Fibroblast of mammary gland (primary cell): ENCODE results near the gene OR2AT4.
"Not testable (repeated sequence)": the region's sequence is repeated elsewhere in the genome, so short reads cannot be mapped to it uniquely, and the experiment has no call there.

ENCODE experiments used
- DNase-seq: peaks from one replicate; pipeline ENCODE4 v3.0.0-alpha.2; 2010; ENCODE audit warnings: low read depth
- H3K4me3 ChIP-seq: 2 replicates; pipeline ENCODE4 v1.5.1; 2011; ENCODE audit warnings: low read depth, mild to moderate bottlenecking, low read length, moderate library complexity; ENCODE audit not compliant: control insufficient read depth
- TF ChIP-seq, protein P1 (sequence below): conservative IDR thresholded peaks from 2 replicates; pipeline ENCODE4 v1.5.1; 2011; ENCODE audit warnings: low read depth, low read length, inconsistent platforms; ENCODE audit not compliant: control insufficient read depth, insufficient read depth

OR2AT4 gene

DNA sequence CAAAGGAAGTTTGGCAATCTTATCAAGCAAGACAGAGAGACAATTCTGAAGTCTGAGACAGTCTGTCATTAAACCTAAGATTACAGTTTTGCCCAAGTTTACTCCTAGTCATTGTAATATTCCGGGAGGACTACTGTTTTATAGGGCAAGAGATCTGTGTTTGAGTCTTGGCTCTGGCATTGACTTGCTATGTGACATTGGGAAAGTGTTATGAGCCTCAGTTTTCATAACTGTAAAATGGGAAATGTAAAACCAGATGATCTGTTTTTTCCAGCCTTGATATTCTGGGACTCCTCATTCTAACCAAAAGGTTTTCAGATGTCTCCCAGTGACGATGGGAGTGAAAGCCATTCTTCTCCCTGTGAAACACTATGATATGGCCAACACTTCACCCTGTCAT is 29.9 kb upstream of the OR2AT4 start:
- TF ChIP-seq, protein P1, sequence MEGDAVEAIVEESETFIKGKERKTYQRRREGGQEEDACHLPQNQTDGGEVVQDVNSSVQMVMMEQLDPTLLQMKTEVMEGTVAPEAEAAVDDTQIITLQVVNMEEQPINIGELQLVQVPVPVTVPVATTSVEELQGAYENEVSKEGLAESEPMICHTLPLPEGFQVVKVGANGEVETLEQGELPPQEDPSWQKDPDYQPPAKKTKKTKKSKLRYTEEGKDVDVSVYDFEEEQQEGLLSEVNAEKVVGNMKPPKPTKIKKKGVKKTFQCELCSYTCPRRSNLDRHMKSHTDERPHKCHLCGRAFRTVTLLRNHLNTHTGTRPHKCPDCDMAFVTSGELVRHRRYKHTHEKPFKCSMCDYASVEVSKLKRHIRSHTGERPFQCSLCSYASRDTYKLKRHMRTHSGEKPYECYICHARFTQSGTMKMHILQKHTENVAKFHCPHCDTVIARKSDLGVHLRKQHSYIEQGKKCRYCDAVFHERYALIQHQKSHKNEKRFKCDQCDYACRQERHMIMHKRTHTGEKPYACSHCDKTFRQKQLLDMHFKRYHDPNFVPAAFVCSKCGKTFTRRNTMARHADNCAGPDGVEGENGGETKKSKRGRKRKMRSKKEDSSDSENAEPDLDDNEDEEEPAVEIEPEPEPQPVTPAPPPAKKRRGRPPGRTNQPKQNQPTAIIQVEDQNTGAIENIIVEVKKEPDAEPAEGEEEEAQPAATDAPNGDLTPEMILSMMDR: no peak
- no peak overlapping the region for H3K4me3 ChIP-seq
- no peak for DNase-seq

DNA sequence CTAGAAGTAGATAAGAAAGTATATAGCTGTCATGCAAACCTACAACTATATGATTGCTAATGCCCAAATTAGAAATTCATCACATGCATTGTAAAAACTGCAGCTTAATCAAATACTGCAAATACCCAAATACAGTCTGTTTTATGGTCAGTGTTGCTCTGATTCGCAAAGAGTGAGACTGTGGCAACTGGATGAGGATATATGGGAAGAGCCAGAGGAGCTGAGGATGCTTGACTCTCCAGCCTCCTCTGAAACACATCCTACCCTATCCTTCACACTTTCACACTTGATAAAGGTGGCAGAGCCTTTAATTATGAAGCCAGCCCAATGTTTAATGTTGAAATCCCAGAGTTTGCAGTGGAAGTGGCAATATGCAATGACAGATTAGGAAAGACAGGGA is 21.9 kb upstream of the OR2AT4 start:
- H3K4me3 ChIP-seq: no peak overlapping the region
- TF ChIP-seq, protein P1: no peak
- no peak for DNase-seq

DNA sequence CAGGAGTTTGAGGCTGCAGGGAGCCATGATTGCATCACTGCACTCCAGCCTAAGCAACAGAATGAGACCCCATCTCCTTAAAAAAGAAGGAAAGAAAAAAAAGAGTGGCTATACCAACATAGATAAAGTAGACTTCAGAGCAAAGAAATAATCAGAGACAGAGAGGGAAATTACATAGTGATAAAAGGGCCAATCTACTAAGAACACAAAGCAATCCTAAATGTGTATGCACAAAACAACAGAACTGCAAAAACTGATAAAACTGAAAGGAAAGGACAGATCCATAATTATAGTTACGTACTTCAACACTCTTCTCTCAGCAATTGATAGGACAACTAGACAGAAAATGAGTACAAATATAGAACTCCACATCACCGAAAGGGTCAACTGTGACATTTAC is 17.8 kb upstream of the OR2AT4 start:
- TF ChIP-seq, protein P1: no peak
- no peak overlapping the region for H3K4me3 ChIP-seq
- DNase-seq: no peak

DNA sequence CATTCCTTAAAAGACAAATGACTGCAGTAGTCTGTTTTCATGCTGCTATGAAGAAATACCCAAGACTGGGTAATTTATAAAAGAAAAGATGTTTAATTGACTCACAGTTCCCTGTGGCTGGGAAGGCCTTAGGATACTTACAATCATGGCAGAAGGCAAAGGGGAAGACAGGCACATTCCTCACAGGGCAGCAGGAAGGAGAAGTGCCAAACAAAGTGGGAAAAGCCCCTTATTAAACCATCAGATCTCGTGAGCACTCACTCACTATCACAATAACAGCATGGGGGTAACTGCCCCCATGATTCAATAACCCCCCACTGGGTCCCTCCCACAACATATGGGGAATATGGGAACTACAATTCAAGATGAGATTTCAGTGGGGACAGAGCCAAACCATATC is 16.4 kb upstream of the OR2AT4 start:
- TF ChIP-seq, protein P1: no peak
- no peak for DNase-seq
- no peak overlapping the region for H3K4me3 ChIP-seq

DNA sequence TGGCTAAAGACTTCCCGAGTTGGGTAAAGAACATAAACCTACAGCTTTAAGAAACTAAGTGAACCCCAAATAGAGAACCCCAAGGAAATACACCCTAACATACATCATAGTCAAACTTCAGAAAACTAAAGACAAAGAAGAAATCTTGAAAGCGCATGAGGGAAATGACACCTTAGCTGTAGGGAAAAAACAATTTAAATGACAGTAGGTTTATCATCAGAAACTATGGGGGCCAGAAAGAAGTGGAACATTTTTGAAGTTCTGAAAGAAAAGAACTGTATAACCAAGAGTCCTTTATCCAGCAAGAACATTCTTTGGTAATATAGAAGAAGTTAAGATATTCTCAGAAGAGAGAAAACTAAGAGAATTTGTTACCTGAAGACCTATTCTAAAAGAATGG is 15.5 kb upstream of the OR2AT4 start:
- H3K4me3 ChIP-seq: no peak overlapping the region
- no peak for DNase-seq
- TF ChIP-seq, protein P1: no peak

DNA sequence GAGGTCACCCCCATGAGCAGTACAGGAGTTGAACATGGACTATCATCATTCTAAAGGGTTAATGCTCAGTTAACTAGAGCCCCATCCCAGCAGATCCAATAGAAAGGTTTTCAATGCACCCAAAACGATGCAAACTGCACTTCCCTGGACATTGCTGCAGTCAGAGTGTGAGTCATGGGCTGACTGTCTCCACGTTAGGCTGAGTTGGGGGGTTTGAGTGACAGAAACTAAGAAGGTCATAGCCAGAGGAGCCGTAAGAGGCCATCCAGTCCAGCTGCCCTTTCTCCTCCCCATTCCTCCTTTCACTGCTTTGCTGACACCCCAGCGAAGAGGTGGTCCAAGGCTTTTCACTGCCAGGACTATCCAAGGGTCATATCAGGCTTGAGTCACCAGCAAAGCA is 10.5 kb upstream of the OR2AT4 start:
- TF ChIP-seq, protein P1: no peak
- no peak overlapping the region for H3K4me3 ChIP-seq
- peak; percentile 39 for DNase-seq

DNA sequence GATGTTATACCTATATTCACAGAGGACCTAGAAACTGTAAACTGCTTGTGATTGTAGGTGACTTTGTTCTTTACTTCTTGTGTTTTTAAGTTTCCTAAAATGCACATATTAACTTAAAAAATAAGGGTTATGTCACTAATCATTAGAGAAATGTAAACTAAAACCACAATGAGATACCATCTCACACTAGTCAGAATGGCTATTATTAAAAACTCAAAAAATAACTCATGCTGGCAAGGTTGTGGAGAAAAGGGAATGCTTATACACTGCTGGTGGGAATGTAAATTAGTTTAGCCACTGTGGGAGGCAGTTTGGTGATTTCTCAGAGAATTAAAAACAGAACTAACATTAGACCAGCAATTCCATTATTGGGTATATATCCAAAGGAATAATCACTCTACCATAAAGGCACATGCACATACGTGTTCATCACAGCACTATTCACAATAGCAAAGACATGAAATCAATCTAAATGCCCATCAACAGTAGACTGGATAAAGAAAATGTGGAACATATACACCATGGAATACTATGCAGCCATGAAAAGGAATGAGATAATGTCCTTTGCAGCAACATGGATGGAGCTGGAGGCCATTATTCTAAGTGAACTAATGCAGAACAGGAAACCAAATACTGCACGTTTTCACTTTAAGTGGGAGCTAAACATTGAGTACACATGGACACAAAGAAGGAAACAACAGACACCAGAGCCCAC is 9.4 kb upstream of the OR2AT4 start:
- not testable (repeated sequence) for DNase-seq, H3K4me3 ChIP-seq
